Astrocyte (in vitro differentiated cells and primary cell): ENCODE data around the gene WSCD1. TPM values are rescaled to one million over a fixed set of nuclear protein-coding genes. Genes with fewer than 3 reads are reported as not detected.

Experiments used
- DNase-seq: peaks from one replicate; pipeline ENCODE4 v3.0.0-alpha.2; 2010; ENCODE audit warnings: low read depth
- FAIRE-seq: peaks from 2 replicates; lab custom pipeline; 2011; peaks lifted over from hg19 to GRCh38; lab: Jason Lieb, UNC
- H2AFZ ChIP-seq: 2 replicates; pipeline ENCODE4 v1.6.0; 2012; ENCODE audit warnings: low read depth, low read length, inconsistent platforms
- H3K27ac ChIP-seq: 2 replicates; pipeline ENCODE4 v1.5.1; 2011; ENCODE audit warnings: low read depth, low read length, inconsistent platforms
- H3K27me3 ChIP-seq: 2 replicates; pipeline ENCODE4 v1.6.0; 2011; ENCODE audit warnings: low read length, inconsistent platforms; ENCODE audit not compliant: insufficient read depth
- H3K36me3 ChIP-seq: 2 replicates; pipeline ENCODE4 v1.5.1; 2011; ENCODE audit warnings: low read length, inconsistent platforms; ENCODE audit not compliant: insufficient read depth
- H3K4me1 ChIP-seq: 2 replicates; pipeline ENCODE4 v1.5.1; 2011; ENCODE audit warnings: low read length, inconsistent platforms; ENCODE audit not compliant: insufficient read depth
- H3K4me2 ChIP-seq: 2 replicates; pipeline ENCODE4 v1.6.0; 2012; ENCODE audit warnings: low read length, inconsistent platforms
- H3K4me3 ChIP-seq: 2 replicates; pipeline ENCODE4 v1.5.1; 2011; ENCODE audit warnings: low read depth, mild to moderate bottlenecking, low read length, inconsistent platforms; ENCODE audit not compliant: insufficient read depth
- H3K79me2 ChIP-seq: 2 replicates; pipeline ENCODE4 v1.6.0; 2012; ENCODE audit warnings: mild to moderate bottlenecking, low read length, inconsistent platforms; ENCODE audit not compliant: insufficient read depth
- H3K9ac ChIP-seq: 2 replicates; pipeline ENCODE4 v1.6.0; 2012; ENCODE audit warnings: mild to moderate bottlenecking, low read length, inconsistent platforms
- H3K9me3 ChIP-seq: 2 replicates; pipeline ENCODE4 v1.5.1; 2012; ENCODE audit warnings: low read depth, mild to moderate bottlenecking, low read length, inconsistent platforms; ENCODE audit not compliant: insufficient read depth
- H4K20me1 ChIP-seq: 2 replicates; pipeline ENCODE4 v1.6.0; 2012; ENCODE audit warnings: low read length, inconsistent platforms; ENCODE audit not compliant: insufficient read depth
- H3K27ac Mint-ChIP-seq: one replicate; pipeline ENCODE4 v1.8.0; 2021; ENCODE audit warnings: mild to moderate bottlenecking, mixed read lengths; ENCODE audit not compliant: unreplicated experiment
- H3K27me3 Mint-ChIP-seq: one replicate; pipeline ENCODE4 v1.8.0; 2021; ENCODE audit warnings: low read depth, mixed read lengths; ENCODE audit not compliant: unreplicated experiment
- H3K36me3 Mint-ChIP-seq: one replicate; pipeline ENCODE4 v1.8.0; 2021; ENCODE audit warnings: low read depth, mixed read lengths; ENCODE audit not compliant: unreplicated experiment
- H3K4me1 Mint-ChIP-seq: one replicate; pipeline ENCODE4 v1.8.0; 2021; ENCODE audit warnings: low read depth, mixed read lengths; ENCODE audit not compliant: unreplicated experiment
- H3K4me3 Mint-ChIP-seq: one replicate; pipeline ENCODE4 v1.8.0; 2021; ENCODE audit warnings: mild to moderate bottlenecking, moderate library complexity, mixed read lengths; ENCODE audit not compliant: unreplicated experiment
- H3K9me3 Mint-ChIP-seq: one replicate; pipeline ENCODE4 v1.8.0; 2021; ENCODE audit warnings: mild to moderate bottlenecking, mixed read lengths; ENCODE audit not compliant: unreplicated experiment
- EZH2 ChIP-seq: IDR thresholded peaks from 2 replicates; pipeline ENCODE4 v1.6.1; 2012; ENCODE audit warnings: mild to moderate bottlenecking, low read length, inconsistent platforms; ENCODE audit not compliant: insufficient read depth
- total RNA-seq: library from RNA; stranded (reverse); gene quantifications from 2 replicates; pipeline ENCODE4 v1.2.1, GENCODE V29; 2021
- TF ChIP-seq, protein P1 (sequence below): IDR thresholded peaks from 2 replicates; pipeline ENCODE4 v1.5.1; 2011; ENCODE audit warnings: low read depth, mild to moderate bottlenecking, inconsistent platforms, low read length, moderate library complexity; ENCODE audit not compliant: insufficient read depth

Gene WSCD1
- total RNA-seq, 1 donor from 2014 or later, result 3.9 TPM

DNA sequence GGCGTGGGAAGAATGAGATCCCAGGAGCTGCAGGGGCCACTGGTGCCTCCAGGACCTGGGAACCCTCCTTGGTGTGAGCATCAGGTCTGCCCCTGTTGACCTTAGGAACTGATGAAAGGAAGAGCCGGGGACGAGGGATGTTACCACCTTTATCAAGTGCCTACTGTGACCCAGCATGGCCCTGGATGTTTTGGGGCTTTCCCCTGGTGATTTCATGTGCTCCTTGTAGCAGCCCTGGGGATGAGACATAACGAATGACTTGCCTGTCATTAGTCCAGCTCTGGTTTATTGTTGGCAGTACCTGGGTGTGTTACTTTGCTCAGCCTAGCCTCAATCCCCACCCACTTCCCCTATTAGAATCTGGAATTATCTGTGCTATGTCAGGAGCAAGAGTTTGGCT is 39.9 kb downstream of the WSCD1 start:
- no peak overlapping the region for H3K4me3 Mint-ChIP-seq
- Histone ChIP-seq H3K9ac (no peak overlapping the region), H3K36me3 (no peaks in the 10 kb centered on the region), H3K4me1 (no peaks in the 10 kb centered on the region), H4K20me1 (no peaks in the 10 kb centered on the region), H3K4me3 (no peak overlapping the region), H2AFZ (no peak overlapping the region), H3K79me2 (no peaks in the 10 kb centered on the region), H3K27ac (no peak overlapping the region), H3K27me3 (no peaks in the 10 kb centered on the region), H3K4me2 (no peak overlapping the region), H3K9me3 (no peaks in the 10 kb centered on the region)
- peaks cover 6% of the 10 kb centered on the region for H3K9me3 Mint-ChIP-seq
- H3K27ac Mint-ChIP-seq, result no peak overlapping the region
- no peak for FAIRE-seq
- H3K36me3 Mint-ChIP-seq, result peaks cover 4% of the 10 kb centered on the region
- DNase-seq, result no peak
- TF ChIP-seq, protein P1, sequence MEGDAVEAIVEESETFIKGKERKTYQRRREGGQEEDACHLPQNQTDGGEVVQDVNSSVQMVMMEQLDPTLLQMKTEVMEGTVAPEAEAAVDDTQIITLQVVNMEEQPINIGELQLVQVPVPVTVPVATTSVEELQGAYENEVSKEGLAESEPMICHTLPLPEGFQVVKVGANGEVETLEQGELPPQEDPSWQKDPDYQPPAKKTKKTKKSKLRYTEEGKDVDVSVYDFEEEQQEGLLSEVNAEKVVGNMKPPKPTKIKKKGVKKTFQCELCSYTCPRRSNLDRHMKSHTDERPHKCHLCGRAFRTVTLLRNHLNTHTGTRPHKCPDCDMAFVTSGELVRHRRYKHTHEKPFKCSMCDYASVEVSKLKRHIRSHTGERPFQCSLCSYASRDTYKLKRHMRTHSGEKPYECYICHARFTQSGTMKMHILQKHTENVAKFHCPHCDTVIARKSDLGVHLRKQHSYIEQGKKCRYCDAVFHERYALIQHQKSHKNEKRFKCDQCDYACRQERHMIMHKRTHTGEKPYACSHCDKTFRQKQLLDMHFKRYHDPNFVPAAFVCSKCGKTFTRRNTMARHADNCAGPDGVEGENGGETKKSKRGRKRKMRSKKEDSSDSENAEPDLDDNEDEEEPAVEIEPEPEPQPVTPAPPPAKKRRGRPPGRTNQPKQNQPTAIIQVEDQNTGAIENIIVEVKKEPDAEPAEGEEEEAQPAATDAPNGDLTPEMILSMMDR, result no peak
- TF ChIP-seq EZH2, result no peak
- H3K4me1 Mint-ChIP-seq, result no peaks in the 10 kb centered on the region
- H3K27me3 Mint-ChIP-seq, result peaks cover 11% of the 10 kb centered on the region

- no peak overlapping the region for H3K27ac ChIP-seq
- H3K4me1 Mint-ChIP-seq, result no peaks in the 10 kb centered on the region
- no peak overlapping the region for H3K4me2 ChIP-seq
- FAIRE-seq (no peak), DNase-seq (peak; percentile 13)
- no peak overlapping the region for H2AFZ ChIP-seq
- no peaks in the 10 kb centered on the region for H3K9me3 ChIP-seq
- H4K20me1 ChIP-seq, result no peaks in the 10 kb centered on the region
- no peak overlapping the region for H3K4me3 ChIP-seq
- no peak overlapping the region for H3K27ac Mint-ChIP-seq
- H3K9ac ChIP-seq, result no peak overlapping the region
- TF ChIP-seq EZH2, result no peak
- TF ChIP-seq, protein P1, result no peak
- H3K4me1 ChIP-seq, result no peaks in the 10 kb centered on the region
- H3K27me3 Mint-ChIP-seq, result peaks cover 9% of the 10 kb centered on the region
- no peak overlapping the region for H3K4me3 Mint-ChIP-seq
- no peaks in the 10 kb centered on the region for H3K79me2 ChIP-seq
- H3K36me3 Mint-ChIP-seq, result peaks cover 4% of the 10 kb centered on the region
- H3K36me3 ChIP-seq, result no peaks in the 10 kb centered on the region
- peaks cover 5% of the 10 kb centered on the region for H3K9me3 Mint-ChIP-seq
- H3K27me3 ChIP-seq, result no peaks in the 10 kb centered on the region
Observed at GRCh38 chr17:6110592-6110991, 40.4 kb downstream of the WSCD1 start.

DNA sequence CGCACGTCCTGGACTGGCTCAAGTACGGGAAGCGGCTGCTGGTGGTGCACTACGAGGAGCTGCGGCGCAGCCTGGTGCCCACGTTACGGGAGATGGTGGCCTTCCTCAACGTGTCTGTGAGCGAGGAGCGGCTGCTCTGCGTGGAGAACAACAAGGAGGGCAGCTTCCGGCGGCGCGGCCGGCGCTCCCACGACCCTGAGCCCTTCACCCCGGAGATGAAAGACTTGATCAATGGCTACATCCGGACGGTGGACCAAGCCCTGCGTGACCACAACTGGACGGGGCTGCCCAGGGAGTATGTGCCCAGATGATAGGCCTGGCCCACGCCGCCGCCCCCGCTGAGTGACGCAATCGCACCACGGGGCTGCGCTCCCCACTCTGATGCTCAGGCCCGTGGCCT is 50.2 kb downstream of the WSCD1 start:
- H3K4me3 ChIP-seq, result no peak overlapping the region
- H3K4me1 Mint-ChIP-seq, result no peaks in the 10 kb centered on the region
- no peak overlapping the region for H2AFZ ChIP-seq
- no peaks in the 10 kb centered on the region for H3K36me3 ChIP-seq
- H3K4me1 ChIP-seq, result no peaks in the 10 kb centered on the region
- no peak for DNase-seq
- H3K27me3 ChIP-seq, result no peaks in the 10 kb centered on the region
- peaks cover 9% of the 10 kb centered on the region for H3K27me3 Mint-ChIP-seq
- no peak for FAIRE-seq
- H3K4me3 Mint-ChIP-seq, result no peak overlapping the region
- TF ChIP-seq, protein P1, result no peak
- no peak overlapping the region for H3K9ac ChIP-seq
- H3K36me3 Mint-ChIP-seq, result peaks cover 5% of the 10 kb centered on the region
- no peak overlapping the region for H3K4me2 ChIP-seq
- H3K79me2 ChIP-seq, result no peaks in the 10 kb centered on the region
- no peak overlapping the region for H3K27ac Mint-ChIP-seq
- peaks cover 3% of the 10 kb centered on the region for H3K9me3 ChIP-seq
- peaks cover 16% of the 10 kb centered on the region for H3K9me3 Mint-ChIP-seq
- no peaks in the 10 kb centered on the region for H4K20me1 ChIP-seq
- no peak overlapping the region for H3K27ac ChIP-seq
